Aorta (tissue), 5 donors: Measurements from ENCODE around the gene ADGRD2. TPM values are rescaled to one million over a fixed set of nuclear protein-coding genes. Genes with fewer than 3 reads are reported as not detected.

ENCODE experiments used
- ATAC-seq: fragments of 200-7000 bp; cut with Tn5 transposase; one replicate; pipeline ENCODE4 v1.9.1; 2022; ENCODE audit warnings: moderate library complexity; ENCODE audit not compliant: low FRiP score
- DNase-seq, 2 donors: peaks; one replicate each; pipeline ENCODE4 v3.0.0-alpha.2; 2020
- H3K27ac ChIP-seq, 2 donors: one replicate each; pipeline ENCODE4 v1.5.1; 2013; ENCODE audit warnings: low read length in 2 of 2, mild to moderate bottlenecking in 2 of 2, moderate library complexity in 2 of 2, control low read depth in 1 of 2, inconsistent platforms in 1 of 2, low read depth in 1 of 2
- H3K27me3 ChIP-seq, 2 donors: one replicate each; pipeline ENCODE4 v1.6.1; 2013; ENCODE audit warnings: control low read depth in 1 of 2, low read length in 1 of 2, mild to moderate bottlenecking in 1 of 2, moderate library complexity in 1 of 2; ENCODE audit not compliant: insufficient read depth in 2 of 2, control insufficient read depth in 1 of 2
- H3K36me3 ChIP-seq, 2 donors: one replicate each; pipeline ENCODE4 v1.6.1; 2013; ENCODE audit warnings: control low read depth in 1 of 2, low read length in 1 of 2, mild to moderate bottlenecking in 1 of 2; ENCODE audit not compliant: insufficient read depth in 2 of 2, control insufficient read depth in 1 of 2
- H3K4me1 ChIP-seq, 2 donors: one replicate each; pipeline ENCODE4 v1.6.1; 2013; ENCODE audit warnings: low read length in 2 of 2, control low read depth in 1 of 2, mild to moderate bottlenecking in 1 of 2, moderate library complexity in 1 of 2; ENCODE audit not compliant: insufficient read depth in 2 of 2, control insufficient read depth in 1 of 2
- H3K4me3 ChIP-seq, 2 donors: one replicate each; pipeline ENCODE4 v1.5.1; 2013; ENCODE audit warnings: low read length in 2 of 2, control low read depth in 1 of 2, mild to moderate bottlenecking in 1 of 2
- H3K9me3 ChIP-seq: one replicate; pipeline ENCODE4 v1.6.1; 2013; ENCODE audit warnings: mild to moderate bottlenecking, low read length; ENCODE audit not compliant: control insufficient read depth
- WGBS, 2 donors: extraction: QIAGEN DNeasy Blood & Tissue Kit; methylation state at CpG; one replicate each; pipeline ENCODE4 v1.1.7; 2013; 5-methylcytosine and 5-hydroxymethylcytosine counted together
- intact Hi-C, 2 donors: fragments of 100-400 bp; cut with DNase I; formaldehyde crosslinking; loops; one replicate each; pipeline versions ENCODE4 v1.14.2 to v1.15.0; 2022
- polyA plus RNA-seq, 2 donors: library from polyadenylated mRNA; stranded (reverse); fragments of 200-250 nt; gene quantifications; one replicate each; pipeline ENCODE4 v1.2.3, GENCODE V29; 2013
- total RNA-seq, 2 donors: library from RNA; stranded (reverse); fragmentation: NEBNext Ultra II Directional; extraction: Animal tissue kit (Norgen Biotek cat#: 25700); gene quantifications; one replicate each; pipeline ENCODE4 v1.2.1, GENCODE V29; 2021
- donor health status: healthy with polysubstance abuse.
- donor health status: Bipolar disorder and iron deficiency.
- donor health status: DM: no; HTN: no; CAD: no.
- donor health status: DM: no; HTN: no; CAD: no.
- donor health status: DM: yes; HTN: yes; CAD: no.

Gene ADGRD2
- total and polyA plus RNA-seq, 4 donors, result not detected

DNA sequence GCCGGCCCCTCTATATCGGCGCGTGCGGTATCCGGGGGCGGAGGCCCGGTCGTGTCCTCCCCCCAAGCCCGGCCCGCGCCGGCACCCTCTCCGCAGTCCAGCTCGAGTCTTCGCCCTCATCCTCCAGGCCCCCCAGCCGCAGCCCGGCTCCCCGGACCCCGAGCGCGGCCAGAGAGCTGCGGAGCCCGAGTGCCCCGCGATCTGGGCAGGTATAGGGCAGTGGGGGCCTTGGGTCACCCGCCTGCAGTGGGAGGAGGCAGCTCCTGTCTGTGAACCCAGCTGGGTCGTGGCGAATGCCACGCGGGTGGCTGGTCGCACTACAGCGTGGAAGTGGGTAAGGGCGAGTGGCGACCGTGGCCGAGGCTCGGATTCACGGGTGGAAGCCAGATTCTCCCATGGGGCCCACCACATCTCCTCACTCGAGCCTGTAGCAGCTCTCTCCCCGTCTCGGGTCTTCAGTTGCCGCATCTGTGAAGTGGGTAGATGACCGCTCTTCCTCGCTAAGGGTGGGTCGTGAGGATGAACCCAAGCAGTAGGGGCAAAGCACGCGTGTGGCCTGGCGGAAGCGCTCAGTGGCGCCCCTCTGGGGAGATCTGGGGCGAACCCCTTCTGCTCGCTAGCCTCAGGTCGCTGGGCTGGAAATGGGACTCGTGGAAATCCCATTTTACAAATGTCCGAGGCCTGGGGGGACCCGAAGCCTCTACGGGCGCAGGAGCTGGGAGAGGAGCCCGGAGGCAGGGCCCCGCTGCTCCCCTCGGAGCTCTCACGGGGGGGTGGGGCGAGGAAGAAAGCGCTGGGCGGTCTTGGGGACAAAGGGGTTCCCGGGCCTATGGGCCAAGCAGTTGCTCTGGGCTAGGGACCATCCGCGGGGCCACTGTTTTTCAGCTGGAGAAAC, 55.0 kb downstream of the ADGRD2 start:
- H3K27me3 ChIP-seq, result no peaks in the 10 kb centered on the region
- no peaks in the 10 kb centered on the region for H3K9me3 ChIP-seq
- DNase-seq (peak in 1 of 2 donors; percentile 74), ATAC-seq (no peak)
- 26 to 27% methylated on average over 54 to 69 of the region's 69 CpGs for WGBS, 2 donors
- intact Hi-C loops, result no loop called here
- no peak overlapping the region for H3K4me3 ChIP-seq
- no peaks in the 10 kb centered on the region for H3K4me1 ChIP-seq
- H3K36me3 ChIP-seq, result no peaks in the 10 kb centered on the region
- H3K27ac ChIP-seq, result no peak overlapping the region

DNA sequence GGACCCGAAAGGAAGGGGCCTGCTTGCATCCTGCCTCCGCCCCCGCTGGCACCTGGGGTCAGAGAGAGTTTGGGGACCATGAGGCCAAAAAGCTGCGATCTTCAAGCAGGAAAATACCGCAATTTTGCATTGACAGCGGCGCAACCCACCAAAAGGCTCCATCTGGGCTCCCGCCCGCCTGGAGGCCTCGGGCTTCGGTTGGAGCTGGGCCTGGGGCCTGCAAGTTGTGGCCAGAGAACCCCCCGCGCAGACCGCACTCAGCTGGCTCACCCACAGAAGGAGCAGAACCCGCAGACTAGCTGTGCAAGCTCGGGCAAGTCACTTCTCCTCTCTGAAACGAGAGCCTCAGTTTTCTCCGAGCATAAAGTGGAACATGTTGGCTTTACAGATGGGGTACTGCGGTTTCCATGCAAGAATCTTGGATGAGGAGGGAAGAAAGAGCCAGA, 55.7 kb downstream of the ADGRD2 start:
- ATAC-seq (no peak), DNase-seq (peak in 1 of 2 donors; percentile 71)
- intact Hi-C loops, result no loop called here
- Histone ChIP-seq H3K36me3 (no peaks in the 10 kb centered on the region), H3K27me3 (no peaks in the 10 kb centered on the region), H3K4me3 (no peak overlapping the region), H3K9me3 (no peaks in the 10 kb centered on the region), H3K4me1 (no peaks in the 10 kb centered on the region), H3K27ac (no peak overlapping the region)
- 90% methylated on average over 19 of the region's 19 CpGs for WGBS, 2 donors

DNA sequence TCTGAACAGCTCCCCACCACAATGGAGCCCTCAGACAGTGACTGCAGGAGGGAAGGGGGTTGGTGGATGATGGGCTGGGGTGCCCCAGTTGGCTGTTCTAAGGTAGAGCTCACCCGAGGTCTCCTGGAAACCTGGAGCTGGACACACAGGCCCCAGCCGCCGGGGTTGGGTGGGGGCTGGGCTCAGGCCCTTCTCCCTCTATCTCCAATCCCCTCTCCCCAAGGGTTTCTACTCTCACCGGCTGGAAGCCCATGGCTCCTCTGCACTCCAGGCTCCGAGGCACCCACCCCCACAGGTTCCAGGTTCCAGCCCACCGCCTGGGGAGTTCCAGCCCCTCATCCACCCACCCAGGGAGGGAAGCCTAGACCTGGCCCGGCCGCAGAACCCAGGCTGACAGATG, 56.2 kb downstream of the ADGRD2 start:
- ATAC-seq, result no peak
- 95 to 98% methylated on average over 8 of the region's 8 CpGs for WGBS, 2 donors
- no peak overlapping the region for H3K27ac ChIP-seq
- H3K9me3 ChIP-seq, result no peaks in the 10 kb centered on the region
- no peaks in the 10 kb centered on the region for H3K36me3 ChIP-seq
- peak in 1 of 2 donors; percentile 51 for DNase-seq
- no peak overlapping the region for H3K4me3 ChIP-seq
- H3K27me3 ChIP-seq, result no peaks in the 10 kb centered on the region
- H3K4me1 ChIP-seq, result no peaks in the 10 kb centered on the region
- intact Hi-C loops, result no loop called here

DNA sequence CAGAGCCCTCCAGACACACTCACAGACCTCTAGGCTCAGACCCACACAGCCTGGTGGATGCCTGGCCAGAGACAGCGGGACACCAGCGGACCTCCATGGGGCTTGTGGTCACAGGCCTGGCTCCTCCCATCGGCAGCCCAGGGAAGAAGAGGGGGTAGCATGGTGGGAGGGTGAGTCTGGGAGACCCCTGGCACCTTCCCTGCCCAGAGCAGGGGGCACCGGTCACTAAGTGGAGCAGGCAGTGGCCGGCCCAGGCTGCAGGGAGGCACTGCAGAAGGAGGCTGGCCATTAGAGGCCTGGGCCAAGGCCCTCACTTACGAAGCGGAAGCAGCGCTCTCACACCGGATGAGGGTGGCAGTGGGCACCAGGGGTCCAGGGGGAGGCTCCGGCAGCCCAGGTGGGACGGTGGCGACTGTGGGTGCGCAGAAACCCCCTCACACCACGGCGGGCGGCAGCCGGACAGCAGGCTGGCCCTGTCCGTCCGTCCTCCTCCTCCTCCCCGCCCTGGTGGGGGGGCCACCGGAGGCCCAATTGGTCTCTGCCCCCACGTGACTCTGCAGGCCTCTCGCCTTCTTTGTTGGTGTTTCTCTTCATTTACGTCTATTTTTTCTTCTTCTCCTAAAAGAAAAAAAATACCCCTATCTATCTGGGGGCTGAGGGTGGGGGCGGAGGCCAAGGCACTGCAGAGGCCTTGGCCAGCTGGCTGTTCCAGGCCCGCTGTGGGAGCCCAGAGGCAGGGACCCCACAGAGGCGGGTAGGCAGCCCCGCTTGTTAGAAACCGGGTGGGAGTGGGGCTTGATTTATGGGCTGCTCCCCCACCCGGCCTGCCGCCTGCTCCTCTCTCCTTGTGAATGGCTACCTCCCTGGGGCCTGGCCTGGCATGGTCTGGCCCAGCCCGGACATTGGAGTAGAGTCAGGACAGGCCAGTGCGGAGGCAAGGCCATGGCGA, 57.0 kb downstream of the ADGRD2 start, which contains the start of gene NR5A1:
Gene NR5A1 (minus strand): TSS at position 469 of the 949 bp plus-strand sequence. CDS start 4,004 bp downstream, outside the sequence.
- Histone ChIP-seq H3K4me3 (no peak within 1 kb of the TSS), H3K9me3 (no peaks in the 10 kb centered on the region), H3K27me3 (no peaks in the 10 kb centered on the region), H3K36me3 (no peaks in the 10 kb centered on the region), H3K27ac (no peak within 1 kb of the TSS), H3K4me1 (no peaks in the 10 kb centered on the region)
- no peak for ATAC-seq
- peak in 1 of 2 donors; percentile 45 for DNase-seq
- intact Hi-C loops, result no loop called here
- 94 to 96% methylated on average over 27 to 34 of the region's 34 CpGs for WGBS, 2 donors

DNA sequence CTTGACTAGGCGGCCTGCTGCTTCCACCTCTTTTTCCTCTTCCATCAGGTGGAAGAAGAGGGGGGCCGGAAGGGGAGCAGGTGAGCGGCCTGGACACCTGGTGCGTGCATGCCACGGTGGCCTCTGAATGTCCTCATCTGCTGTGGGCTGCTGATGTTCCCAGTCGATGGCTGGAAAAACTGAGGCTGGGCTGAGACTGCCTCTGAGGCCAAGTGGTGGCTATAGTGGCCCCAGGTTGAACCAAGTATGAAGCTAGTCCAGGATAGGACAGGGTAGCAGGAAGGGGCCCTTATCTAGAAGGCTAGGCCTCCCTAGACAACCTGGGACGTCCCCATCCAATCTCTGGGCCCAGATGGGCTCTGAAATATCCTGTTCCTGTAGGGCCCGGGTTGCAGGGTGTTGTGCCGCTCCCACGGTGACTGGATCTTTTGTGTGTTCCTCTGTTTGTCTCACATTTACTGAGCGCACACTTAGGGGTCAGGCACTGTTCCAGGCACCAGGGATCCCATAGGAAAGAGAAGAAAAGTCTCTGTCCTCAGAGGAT, 57.7 kb downstream of the ADGRD2 start:
- H3K27ac ChIP-seq, result no peak overlapping the region
- no peaks in the 10 kb centered on the region for H3K27me3 ChIP-seq
- WGBS, 2 donors, result 96% methylated on average over 11 of the region's 11 CpGs
- no peaks in the 10 kb centered on the region for H3K9me3 ChIP-seq
- no peaks in the 10 kb centered on the region for H3K4me1 ChIP-seq
- no peaks in the 10 kb centered on the region for H3K36me3 ChIP-seq
- no peak for ATAC-seq
- no peak for DNase-seq
- H3K4me3 ChIP-seq, result no peak overlapping the region
- intact Hi-C loops, result no loop called here

DNA sequence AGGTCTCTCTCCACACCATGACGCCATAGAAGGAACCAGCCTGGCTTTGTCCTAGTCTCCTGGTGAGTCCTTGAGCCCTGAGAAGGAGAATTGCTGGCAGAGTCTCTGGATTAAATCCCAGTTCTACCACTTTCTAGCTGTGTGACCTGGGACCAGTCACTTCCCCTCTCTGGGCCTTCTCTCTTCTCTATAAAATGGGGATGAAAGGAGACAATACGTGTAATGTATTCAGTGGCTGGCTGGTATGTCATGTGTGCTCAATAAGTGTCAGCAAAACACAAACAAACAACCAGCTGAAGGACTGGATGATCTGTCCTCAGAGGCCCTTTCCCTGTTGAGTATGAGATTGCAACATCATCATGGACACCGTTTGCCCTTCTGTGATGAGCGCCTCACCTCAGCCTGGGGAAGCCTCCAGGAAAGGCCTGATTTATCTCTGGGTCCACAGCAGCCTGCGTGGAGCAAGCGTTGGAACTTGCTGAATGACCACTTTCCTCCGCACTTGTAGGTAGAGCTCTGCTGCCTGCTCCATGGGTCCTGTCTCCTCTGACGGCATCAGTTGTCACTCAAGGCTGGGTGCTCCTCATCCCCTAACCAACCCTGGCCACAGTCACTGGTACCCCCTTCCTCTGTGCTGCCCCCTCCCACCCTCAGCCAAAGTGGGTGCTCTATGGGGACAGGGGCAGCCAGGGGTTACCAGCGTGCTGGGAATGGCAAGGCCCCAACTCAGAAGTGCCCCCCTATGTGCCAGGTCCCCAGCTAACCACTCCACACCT, 60.6 kb downstream of the ADGRD2 start:
- WGBS, 2 donors, result 91 to 93% methylated on average over 9 of the region's 9 CpGs
- Histone ChIP-seq H3K27ac (no peak overlapping the region), H3K9me3 (no peaks in the 10 kb centered on the region), H3K4me3 (no peak overlapping the region), H3K36me3 (no peaks in the 10 kb centered on the region), H3K27me3 (no peaks in the 10 kb centered on the region), H3K4me1 (no peaks in the 10 kb centered on the region)
- DNase-seq, result no peak
- intact Hi-C loops, result no loop called here
- ATAC-seq, result no peak

DNA sequence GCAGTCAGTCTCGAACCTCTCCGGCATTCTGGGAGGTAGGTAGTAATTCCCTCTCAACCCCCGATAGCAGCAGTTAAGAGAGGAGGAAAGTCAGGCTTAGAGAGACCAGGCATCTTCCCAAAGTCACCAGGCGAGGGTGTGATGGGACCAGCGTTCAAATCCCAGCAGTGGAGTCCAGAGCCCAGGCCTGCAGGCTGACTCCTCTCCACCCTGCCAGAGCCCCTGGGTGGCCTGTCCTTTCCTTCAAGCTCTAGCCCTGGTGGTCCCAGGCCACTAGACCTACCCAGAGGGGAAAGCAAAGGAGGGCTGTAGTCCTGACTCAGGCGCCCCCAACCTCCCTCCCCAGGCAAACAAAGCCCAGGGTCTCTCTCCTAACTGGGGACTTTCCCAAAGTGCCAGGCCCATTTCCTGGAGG, 61.2 kb downstream of the ADGRD2 start:
- no peak for DNase-seq
- intact Hi-C loops, result no loop called here
- H3K27ac ChIP-seq, result no peak overlapping the region
- 88 to 90% methylated on average over 6 of the region's 6 CpGs for WGBS, 2 donors
- H3K9me3 ChIP-seq, result no peaks in the 10 kb centered on the region
- H3K4me1 ChIP-seq, result no peaks in the 10 kb centered on the region
- no peaks in the 10 kb centered on the region for H3K27me3 ChIP-seq
- no peak overlapping the region for H3K4me3 ChIP-seq
- H3K36me3 ChIP-seq, result no peaks in the 10 kb centered on the region
- no peak for ATAC-seq
